HG03025 (cell line): ENCODE data around the gene A2ML1.
"Not testable (repeated sequence)": the region's sequence is repeated elsewhere in the genome, so short reads cannot be mapped to it uniquely, and the experiment has no call there.

Experiments used
- ATAC-seq: cut with Tn5 transposase; IDR thresholded peaks from one replicate; pipeline ENCODE4 v1.9.1; 2021; ENCODE audit warnings: mild to moderate bottlenecking, moderate library complexity; ENCODE audit not compliant: unreplicated experiment, low FRiP score

The A2ML1 gene

DNA sequence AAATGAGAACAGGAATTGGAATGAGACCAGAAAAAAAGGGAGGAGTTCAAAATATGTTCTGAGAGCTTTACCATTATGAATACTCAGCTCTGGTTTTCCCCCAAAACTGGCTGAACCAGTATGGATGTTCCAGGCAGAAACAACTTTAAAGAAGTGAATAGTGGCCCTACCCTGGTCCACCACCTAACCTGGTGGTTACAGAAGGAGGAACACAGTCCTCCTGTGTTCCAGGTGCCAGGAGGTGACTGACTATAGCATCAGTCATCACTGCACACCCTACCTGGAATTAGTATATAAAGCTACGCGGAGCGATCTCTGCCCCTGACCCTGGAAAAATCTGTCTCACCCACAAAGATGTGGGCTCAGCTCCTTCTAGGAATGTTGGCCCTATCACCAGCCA lies at the start of gene A2ML1:
A2ML1 (plus strand) TSS at position 324 of the 400 bp plus-strand sequence; CDS start at position 355, 31 bp downstream.
- no peak for ATAC-seq

DNA sequence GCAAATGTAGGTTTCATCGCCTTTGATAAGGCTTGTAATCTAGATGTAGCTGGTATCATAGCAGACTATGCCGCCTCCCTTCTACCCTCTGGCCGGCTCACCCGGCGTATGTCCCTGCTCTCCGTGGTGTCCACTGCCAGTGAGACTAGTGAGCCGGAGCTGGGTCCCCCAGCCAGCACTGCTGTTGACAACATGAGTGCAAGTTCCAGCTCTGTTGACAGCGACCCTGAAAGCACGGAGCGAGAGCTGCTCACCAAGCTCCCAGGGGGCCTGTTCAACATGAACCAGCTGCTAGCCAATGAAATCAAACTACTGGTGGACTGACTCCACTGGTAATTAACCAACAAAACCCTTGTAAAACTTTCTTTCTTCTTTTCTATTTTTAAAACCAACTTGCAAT lies 49.0 kb upstream of the A2ML1 start:
- no peak for ATAC-seq

DNA sequence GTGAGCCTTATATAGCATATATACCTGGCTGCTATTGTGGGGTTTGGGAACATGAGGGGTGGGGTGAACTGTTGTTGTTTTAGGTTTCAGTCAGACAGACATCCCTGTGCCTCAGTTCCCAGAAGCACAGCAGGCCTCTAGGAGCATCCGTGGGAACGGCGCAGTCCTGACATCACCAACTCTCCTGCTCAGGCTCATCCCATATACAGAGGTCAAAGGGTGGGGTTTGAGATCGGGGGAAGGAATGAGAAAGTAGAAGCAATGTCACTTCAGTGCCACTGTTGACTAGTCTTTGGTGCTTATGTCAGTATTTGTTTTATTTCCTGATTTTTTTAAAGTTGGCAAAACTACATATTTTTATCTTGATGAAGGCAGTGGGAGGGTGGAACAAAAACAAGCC lies 43.1 kb upstream of the A2ML1 start:
- no peak for ATAC-seq

DNA sequence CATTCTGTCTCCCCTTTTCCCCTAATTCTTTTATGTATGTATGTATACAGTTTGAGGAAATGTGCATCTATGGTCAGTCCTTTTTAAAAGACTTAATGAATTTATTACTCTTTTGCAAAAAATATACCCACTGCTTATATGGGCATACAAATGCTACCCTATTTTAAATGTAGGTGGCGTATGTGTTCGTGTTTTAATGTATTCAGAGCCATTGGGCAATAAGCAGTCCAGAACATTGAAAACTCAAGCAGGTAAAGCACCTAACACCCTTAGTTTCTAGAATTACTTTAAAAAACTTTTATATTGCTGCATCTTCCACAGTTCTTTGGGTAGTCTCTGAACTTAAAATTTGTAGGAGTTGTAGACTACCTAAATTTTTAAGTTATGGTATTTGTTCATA lies 42.6 kb upstream of the A2ML1 start:
- ATAC-seq, result no peak

DNA sequence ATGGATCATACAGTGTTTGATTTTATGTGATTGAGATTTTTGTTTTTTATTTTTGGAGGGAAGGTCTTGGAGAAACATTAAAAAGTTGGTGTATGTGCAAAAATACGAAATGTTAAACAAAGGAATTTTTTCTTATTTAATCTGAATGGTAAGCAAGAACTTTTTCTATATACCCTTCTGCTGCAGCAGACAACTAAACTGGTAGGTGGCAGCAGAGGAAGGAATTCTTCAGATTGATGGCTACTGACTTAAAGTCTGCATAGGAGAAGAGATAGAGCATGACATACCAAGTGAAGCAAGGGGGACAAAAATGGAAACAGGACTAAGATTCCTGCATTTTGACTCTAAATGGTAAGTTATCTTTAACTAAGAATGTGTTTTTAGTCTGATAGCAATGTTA lies 42.0 kb upstream of the A2ML1 start:
- no peak for ATAC-seq

DNA sequence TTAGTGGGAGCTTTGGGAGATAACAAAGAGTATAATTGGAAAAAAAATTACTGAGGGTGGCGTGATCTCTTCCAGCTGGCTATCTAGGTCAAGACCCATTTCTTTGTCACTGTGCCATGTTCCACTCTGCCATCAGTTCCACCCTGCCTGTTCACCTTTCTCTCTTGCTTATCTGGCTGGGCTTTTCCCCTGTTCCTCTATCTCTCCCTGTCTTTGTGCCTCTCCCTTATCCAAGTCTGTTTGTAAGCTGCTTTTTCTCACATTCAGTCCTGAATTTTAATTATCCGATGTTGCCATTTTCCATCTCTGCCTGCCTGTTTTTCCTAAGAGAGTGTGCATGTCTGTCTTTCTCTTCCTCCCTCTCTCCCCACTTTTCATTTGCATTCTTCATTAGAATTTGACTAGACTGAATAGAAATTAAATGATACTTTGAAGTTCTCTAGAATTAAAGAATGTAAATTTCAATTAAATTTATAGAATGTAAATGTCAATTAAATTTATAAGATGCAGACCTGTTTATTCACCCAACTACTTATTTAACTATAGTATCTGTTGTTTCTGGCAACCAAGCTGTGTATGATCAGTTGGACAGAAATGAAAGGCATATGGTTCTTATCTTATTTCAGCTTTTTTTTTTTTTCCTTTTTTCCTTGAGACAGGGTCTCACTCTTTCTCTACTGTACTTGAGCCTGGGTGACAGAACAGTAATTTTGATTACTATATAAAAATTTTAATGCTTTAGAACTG lies 40.9 kb upstream of the A2ML1 start:
- ATAC-seq, result no peak

DNA sequence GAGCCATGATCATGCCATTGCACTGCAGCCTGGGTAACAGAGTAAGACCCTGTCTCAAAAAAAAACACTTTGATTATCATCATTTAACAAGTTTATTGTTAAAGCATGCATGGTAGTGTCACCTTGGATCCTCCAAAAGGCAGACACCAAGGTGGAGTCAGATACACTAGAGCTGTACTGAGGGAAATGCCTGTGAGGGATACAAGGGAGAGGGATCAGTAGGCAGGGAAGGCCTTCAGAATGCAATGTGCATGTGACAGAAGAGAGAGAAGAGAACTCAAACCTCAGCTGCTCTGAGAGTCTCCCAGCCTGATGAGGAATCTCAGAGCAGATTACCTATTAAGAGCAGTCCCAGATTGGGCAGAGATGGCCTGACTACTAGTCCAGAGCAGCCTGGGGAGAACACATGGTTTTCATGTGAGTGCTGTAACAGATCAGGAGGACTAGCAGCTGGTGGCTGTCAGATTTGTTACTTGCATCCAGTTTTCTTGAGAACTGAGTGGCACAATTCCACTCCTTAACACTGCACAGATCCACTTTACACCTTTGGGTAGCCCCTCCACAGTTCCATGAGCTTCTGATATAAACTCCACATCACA lies 38.0 kb upstream of the A2ML1 start:
- no peak for ATAC-seq

DNA sequence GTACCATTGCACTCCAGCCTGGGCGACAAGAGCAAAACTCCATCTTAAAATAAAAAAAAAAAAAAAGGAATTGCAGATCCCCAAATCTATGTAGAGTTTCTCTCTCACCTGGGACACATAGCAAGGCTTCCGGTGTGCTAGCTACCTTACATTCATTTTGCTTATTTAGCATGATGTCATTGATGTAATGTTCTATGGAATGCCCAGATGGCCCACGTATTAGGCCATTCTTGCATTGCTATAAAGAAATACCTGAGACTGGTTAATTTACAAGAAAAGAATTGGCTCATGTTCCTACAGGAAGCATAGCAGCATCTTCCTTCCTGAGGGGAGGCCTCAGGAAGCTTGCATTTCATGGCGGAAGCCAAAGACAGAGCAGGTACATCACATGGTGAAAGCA lies 36.9 kb upstream of the A2ML1 start:
- no peak for ATAC-seq

DNA sequence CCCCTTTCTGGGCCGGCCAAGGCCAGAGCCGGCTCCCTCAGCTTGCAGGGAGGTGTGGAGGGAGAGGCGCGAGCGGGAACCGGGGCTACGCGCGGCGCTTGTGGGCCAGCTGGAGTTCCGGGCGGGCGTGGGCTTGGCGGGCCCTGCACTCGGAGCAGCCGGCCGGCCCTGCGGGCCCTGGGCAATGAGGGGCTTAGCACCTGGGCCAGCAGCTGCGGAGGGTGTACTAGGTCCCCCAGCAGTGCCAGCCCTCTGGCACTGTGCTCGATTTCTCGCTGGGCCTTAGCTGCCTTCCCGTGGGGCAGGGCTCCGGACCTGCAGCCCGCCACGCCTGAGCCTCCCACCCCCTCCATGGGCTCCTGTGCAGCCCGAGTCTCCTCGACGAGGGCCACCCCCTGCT lies 35.2 kb upstream of the A2ML1 start:
- ATAC-seq, result not testable (repeated sequence)

DNA sequence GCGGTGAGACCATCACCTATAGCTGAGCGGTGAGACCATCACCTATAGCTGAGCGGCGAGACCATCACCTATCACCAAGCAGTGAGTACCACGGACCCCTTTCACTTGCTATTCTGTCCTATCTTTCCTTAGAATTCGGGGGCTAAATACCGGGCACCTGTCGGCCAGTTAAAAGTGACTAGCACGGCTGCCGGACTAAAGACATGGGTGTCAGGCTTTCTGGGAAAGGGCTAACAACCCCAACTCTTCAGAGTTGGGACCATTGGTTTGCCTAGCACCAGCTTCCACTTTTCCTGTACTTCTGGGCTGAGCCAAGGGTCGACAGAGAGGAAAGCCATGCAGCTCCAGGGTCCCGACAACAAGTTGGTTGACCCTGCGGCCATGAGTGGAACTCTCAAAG lies 33.7 kb upstream of the A2ML1 start:
- ATAC-seq, result not testable (repeated sequence)

DNA sequence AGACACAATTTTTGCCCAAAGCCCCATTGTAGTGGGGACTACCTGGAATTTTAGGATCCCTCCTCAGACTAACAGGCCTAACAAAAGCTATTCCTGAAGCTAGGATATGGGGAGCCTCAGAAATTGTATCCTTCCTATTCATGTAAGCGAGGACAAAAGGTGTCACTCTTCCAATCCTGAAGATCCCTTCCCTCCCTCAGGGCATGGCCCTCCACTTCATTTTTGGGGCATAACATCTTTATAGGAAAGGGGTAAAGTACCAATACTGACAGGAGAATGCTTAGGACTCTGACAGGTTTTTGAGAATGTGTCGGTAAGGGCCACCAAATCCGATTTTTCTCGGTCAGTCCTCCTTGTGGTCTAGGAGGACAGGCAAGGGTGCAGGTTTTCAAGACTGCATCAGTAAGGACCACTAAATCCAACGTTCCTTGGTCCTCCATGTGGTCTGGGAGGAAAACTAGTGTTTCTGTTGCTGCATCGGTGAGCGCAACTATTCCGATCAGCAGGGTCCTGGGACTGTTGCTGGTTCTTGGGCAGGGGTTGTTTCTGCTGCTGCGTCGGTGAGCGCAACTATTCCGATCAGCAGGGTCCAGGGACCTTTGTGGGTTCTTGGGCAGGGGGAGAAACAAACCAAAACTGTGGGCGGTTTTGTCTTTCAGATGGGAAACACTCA lies 32.9 kb upstream of the A2ML1 start:
- not testable (repeated sequence) for ATAC-seq

DNA sequence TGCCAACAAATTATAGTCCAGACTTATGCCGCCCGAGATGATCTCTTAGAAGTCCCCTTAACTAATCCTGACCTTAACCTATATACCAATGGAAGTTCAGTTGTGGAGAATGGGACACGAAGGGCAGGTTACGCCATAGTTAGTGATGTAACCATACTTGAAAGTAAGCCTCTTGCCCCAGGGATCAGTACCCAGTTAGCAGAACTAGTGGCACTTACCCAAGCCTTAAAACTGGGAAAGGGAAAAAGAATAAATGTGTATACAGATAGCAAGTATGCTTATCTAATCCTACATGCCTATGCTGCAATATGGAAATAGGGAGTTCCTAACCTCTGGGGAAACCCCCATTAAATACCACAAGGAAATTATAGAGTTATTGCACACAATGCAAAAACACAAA lies 29.2 kb upstream of the A2ML1 start:
- not testable (repeated sequence) for ATAC-seq

DNA sequence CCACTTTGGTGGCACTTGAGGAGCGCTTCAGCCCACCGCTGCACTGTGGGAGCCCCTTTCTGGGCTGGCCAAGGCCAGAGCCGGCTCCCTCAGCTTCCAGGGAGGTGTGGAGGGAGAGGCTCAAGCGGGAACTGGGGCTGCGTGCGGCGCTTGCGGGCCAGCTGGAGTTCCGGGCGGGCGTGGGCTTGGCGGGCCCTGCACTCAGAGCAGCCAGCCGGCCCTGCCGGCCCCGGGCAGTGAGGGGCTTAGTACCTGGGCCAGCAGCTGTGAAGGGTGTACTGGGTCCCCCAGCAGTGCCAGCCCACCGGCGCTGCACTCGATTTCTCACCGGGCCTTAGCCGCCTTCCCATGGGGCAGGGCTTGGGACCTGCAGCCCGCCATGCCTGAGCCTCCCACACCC lies 27.8 kb upstream of the A2ML1 start:
- ATAC-seq, result not testable (repeated sequence)

DNA sequence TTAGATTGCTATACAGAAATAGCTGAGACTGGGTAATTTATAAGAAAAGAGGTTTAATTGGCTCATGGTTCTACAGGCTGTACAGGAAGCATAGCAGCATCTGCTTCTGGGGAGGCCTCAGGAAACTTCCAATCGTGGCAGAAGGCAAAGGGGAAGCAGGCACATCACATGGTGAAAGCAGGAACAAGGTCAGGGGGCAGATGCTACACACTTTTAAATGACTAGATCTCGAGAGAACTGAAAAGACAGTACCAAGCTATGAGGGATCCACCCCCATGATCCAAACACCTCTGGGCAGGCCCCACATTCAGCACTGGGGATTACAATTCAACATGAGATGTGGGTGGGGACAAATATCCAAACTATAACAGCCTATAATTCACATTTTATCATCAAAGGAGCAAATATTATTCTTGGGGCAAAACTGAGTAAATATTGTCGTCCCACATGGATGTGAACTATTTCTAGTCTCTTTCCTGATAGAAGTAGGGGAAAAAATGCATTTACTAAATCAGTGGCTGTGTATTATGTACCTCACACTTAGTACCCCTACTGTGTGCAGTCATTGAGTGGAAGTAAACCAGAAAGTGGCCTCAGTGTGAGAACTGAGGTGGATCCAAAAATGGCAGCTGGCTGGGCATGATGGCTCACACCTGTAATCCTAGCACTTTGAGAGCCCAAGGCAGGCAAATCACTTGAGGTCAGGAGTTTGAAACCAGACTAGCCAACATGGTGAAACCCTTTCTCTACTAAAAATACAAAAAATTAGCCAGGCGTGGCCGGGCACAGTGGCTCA lies 25.4 kb upstream of the A2ML1 start:
- no peak for ATAC-seq

DNA sequence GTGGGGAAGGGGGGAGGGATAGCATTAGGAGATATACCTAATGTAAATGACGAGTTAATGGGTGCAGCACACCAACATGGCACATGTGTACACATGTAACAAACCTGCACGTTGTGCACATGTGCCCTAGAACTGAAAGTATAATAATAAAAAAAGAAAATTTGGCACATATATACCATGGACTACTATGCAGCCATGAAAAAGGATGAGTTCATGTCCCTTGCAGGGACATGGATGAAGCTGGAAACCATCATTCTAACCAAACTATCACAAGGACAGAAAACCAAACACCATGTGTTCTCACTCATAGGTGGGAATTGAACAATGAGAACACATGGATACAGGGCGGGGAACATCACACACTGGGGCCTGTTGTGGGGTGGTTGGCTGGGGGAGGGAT lies 21.2 kb upstream of the A2ML1 start:
- ATAC-seq, result not testable (repeated sequence)

DNA sequence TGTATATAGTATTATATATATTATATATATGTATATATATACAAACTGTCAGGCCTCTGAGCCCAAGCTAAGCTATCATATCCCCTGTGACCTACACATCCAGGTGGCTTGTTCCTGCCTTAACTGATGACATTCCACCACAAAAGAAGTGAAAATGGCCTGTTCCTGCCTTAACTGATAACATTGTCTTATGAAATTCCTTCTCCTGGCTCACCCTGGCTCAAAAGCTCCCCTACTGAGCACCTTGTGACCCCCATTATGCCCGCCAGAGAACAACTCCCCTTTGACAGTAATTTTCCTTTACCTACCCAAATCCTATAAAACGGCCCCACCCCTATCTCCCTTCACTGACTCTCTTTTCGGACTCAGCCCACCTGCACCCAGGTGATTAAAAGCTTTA lies 17.6 kb upstream of the A2ML1 start:
- ATAC-seq, result not testable (repeated sequence)

DNA sequence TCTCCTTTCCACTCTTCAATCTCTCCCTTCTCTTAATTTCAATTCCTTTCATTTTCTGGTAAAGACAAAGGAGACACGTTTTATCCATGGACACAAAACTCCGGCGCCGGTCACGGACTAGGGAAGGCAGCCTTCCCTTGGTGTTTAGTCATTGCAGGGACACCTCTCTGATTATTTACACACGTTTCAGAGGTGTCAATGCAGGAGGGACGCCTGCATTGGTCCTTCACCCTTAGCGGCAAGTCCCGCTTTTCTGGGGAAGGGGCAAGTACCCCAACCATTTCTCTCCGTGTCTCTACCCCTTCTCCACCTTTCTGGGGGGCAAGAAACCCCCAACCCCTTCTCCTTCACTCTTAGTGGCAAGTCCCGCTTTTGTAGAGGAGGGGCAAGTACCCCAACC lies 16.9 kb upstream of the A2ML1 start:
- not testable (repeated sequence) for ATAC-seq

DNA sequence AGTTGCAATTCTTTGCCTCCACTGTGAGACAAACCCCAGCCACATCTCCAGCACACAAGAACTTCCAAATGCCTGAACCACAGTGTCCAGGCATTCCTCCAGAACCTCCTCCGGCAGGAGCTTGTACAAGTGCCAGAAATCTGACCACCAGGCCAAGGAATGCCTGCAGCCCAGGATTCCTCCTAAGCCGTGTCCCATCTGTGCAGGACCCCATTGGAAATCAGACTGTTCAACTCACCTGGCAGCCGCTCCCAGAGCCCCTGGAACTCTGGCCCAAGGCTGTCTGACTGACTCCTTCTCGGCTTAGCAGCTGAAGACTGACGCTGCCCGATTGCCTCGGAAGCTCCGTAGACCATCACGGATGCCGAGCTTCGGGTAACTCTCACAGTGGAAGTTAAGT lies 15.3 kb upstream of the A2ML1 start:
- ATAC-seq, result not testable (repeated sequence)

DNA sequence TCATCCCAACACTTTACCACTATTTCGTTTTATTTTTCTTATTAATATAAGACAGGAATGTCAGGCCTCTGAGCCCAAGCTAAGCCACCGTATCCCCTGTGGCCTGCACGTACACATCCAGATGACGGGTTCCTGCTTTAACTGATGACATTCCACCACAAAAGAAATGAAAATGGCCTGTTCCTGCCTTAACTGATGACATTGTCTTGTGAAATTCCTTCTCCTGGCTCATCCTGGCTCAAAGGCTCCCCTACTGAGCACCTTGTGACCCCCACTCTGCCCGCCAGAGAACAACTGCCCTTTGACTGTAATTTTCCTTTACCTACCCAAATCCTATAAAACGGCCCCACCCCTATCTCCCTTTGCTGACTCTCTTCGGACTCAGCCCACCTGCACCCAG lies 12.3 kb upstream of the A2ML1 start:
- not testable (repeated sequence) for ATAC-seq

DNA sequence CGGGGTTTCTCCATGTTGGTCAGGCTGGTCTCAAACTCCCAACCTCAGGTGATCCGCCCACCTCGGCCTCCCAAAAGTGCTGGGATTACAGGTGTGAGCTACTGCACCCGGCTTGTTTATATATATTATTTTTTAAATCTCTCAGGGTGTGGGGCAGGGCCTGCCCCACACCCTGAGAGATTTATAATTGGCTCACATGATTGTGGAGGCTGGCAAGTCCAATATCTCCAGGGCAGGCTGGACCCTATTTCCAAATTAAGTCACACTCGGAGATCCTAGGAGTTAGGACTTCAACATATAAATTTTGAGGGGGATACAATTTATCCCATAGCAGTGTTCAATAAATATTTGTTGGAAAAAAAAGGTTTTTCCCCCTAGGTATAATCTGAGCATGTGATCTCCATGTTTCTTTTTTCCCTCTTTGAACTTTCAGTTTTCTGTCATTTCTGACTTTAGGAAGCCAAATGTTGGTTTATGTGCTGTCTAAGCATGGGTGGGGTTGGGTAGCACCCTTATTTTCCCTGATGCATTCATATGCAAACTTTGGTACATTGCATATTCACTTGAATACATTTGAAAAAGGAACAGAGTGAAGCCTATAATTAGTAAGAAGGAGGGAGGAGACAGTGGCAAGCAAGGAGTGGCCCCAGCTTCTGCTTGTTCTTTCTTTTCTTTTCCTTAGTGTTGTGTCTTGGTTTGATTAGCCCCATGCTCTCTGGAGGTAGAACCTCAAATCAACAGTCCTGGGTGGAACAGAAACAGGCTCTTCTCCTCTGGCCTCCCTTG lies 8.7 kb upstream of the A2ML1 start:
- ATAC-seq, result no peak
